ENCODE results near the gene FCRLB.

FCRLB gene

DNA sequence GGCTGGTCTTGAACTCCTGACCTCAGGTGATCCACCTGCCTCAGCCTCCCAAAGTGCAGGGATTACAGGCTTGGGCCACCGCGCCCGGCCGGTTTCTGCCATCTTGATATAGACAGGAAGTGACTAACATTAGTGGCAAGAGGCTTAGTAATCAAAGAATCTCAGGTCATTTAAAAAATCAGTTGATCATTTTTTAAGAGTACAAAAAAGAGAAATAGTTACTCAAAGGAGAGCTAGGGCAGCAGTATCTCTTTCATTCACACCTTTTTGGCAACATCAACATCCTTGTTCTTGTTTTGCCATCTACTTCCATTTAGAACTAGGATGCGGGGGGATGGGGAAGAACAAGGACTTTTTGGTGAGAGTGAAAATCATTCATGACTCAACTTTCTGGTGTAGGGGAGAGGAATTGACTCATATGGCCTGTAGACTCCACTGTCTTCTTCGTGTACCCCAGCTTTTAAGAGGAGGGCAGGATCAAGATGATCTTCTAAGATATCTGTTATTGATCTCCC lies 8.8 kb downstream of the FCRLB start:
- H3K27ac ChIP-seq: no peak overlapping the region
- TF ChIP-seq, protein P1, sequence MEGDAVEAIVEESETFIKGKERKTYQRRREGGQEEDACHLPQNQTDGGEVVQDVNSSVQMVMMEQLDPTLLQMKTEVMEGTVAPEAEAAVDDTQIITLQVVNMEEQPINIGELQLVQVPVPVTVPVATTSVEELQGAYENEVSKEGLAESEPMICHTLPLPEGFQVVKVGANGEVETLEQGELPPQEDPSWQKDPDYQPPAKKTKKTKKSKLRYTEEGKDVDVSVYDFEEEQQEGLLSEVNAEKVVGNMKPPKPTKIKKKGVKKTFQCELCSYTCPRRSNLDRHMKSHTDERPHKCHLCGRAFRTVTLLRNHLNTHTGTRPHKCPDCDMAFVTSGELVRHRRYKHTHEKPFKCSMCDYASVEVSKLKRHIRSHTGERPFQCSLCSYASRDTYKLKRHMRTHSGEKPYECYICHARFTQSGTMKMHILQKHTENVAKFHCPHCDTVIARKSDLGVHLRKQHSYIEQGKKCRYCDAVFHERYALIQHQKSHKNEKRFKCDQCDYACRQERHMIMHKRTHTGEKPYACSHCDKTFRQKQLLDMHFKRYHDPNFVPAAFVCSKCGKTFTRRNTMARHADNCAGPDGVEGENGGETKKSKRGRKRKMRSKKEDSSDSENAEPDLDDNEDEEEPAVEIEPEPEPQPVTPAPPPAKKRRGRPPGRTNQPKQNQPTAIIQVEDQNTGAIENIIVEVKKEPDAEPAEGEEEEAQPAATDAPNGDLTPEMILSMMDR (conservative IDR thresholded peaks at IDR 0.05): no peak
- no peak for TF ChIP-seq ZFX (IDR thresholded peaks at IDR 0.05)

DNA sequence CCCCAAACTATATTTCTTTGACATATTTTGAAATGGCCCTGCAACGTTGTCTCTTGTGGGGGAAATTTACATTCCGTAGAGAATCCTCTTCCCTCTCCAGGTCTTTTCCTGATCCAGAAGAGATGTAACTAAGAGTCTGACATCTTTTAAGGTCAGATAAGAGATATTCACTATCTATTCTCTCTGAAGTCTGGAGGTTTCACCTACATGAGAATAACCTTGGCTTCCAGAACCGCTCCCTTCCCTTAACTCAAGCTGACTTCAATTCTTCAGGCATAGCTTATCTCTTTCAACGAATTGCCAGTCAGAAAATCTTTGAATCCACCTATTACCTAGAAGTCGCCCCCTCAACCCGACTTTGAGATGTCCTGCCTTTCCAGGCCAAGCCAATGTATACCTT lies 9.9 kb downstream of the FCRLB start:
- H3K27ac ChIP-seq: no peak overlapping the region

DNA sequence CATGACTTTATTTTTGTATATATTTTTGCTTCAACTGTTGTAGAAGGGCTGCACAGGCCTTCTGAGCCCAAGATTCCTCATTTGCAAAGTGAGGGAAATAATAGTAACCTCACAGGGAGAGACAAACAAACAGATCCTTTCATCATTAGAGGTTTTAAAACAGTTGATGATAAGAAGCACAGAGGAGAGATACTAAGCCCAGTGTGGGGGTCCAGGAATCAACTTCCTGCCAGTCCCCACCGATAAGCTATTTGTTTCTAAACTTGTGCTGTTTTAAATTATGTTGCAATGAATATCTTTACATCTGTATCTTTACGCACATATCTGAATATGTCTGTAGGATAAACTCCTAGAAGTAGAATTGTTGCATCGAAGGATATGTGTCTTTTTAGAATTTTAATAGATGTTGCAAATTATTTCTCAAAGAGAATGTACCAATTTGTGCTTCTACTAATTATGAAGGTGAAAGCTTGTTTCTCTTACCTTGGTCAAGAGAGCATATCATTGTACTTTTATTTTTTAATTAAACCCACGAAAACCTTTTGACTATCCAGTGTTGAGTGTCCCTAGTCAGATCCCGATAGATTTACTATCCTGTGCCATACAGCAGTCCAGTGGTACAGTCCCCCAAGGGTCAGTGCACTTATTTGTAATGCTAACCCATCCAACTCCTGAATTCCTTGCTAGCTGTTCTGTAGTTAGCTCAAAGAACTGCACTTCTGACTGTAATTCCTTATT lies 10.8 kb downstream of the FCRLB start:
- H3K27ac ChIP-seq: no peak overlapping the region
- TF ChIP-seq, protein P1 (conservative IDR thresholded peaks at IDR 0.05): no peak
- no peak for TF ChIP-seq ZFX (IDR thresholded peaks at IDR 0.05)

More for the DNA sequence above, 9.9 kb downstream of the FCRLB start:
- TF ChIP-seq ZFX (IDR thresholded peaks at IDR 0.05): no peak
- TF ChIP-seq, protein P1 (conservative IDR thresholded peaks at IDR 0.05): no peak

DNA sequence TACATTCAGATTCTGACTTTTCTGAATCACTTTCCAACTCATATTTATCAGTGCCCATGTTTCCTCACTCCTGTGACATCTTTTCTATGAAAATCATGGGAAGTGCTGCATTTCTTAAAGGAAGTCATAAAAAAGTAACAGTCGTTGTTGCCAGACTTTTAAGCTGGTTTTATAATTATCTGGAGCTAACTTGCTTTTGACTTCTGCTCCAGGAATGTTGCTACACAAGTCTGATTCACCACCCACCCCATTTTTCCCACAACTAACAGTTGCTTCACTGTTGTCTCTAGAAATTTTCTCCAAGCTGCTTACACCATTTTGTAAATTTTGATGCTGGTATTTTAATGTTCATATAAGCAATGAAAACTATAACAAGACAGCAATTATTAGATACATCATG lies 12.2 kb downstream of the FCRLB start:
- no peak for TF ChIP-seq ZFX (IDR thresholded peaks at IDR 0.05)
- TF ChIP-seq, protein P1 (conservative IDR thresholded peaks at IDR 0.05): no peak
- H3K27ac ChIP-seq: no peak overlapping the region

DNA sequence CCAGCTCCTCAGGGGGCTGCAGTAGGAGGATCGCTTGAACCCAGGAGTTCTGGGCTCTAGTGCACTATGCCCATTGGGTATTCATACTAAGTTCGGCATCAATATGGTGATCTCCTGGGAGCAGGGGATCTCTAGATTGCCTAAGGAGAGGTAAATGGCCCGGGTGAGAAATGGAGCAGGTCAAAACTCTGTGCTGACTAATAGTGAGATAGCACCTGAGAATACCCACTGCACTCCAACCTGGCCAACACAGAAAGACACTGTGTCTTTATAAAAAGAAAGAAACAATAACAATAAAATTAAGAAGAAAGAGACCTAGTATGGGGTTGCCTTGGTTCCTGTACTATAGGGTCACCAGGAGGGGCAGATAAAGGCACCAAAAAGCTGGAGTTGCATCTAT lies 14.5 kb downstream of the FCRLB start:
- TF ChIP-seq ZFX (IDR thresholded peaks at IDR 0.05): no peak
- TF ChIP-seq, protein P1 (conservative IDR thresholded peaks at IDR 0.05): no peak
- H3K27ac ChIP-seq: no peak overlapping the region

DNA sequence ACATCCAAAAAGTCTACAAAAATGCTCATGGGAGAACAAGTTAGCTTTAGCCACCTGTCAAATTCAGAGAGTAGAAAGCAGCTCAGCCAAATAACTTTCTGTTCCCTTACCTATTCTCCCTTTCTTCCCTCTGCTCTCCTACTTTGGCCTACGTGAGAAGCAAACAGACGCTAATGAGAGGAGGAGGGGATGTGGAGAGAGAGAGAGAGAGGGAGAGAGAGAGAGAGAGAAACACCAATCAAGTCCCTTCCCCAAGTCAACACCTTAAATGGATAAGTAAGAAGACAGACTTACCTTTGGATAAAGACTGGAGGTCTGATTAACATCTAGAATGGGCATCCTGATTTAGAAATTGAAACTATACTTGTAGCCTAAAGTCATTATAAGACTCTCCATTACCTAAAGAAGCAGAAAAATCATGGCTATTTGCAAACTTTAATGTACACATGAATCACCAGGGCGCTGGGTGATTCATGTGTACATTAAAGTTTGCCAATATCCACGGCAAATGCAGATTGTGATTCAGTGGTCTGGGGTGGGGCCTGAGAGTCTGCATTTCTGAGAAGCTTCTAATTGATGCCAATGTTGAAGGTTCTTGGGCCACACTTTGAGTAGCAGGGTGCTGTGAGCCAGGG lies 15.1 kb downstream of the FCRLB start:
- no peak overlapping the region for H3K27ac ChIP-seq
- TF ChIP-seq, protein P1 (conservative IDR thresholded peaks at IDR 0.05): no peak
- TF ChIP-seq ZFX (IDR thresholded peaks at IDR 0.05): no peak

DNA sequence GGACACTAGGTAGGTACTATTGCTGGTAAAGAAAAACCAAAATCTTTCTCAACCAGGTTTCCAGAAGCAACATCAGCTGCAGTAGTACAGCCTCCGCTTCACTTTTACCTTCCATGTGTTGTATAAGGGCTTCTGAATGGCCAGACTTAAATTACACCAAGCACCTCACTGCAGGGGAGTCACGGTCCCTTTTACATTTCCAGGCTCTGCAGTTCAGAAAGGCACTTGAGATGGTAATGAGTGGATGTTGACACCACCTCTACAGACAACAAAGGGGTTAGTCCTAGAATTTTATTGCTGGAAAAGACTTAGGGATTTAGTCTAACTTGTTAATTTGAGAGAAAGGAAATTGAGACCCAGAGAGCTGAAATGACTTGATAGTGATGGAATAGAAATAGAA lies 16.3 kb downstream of the FCRLB start:
- H3K27ac ChIP-seq: no peak overlapping the region

More for the DNA sequence above, 16.3 kb downstream of the FCRLB start:
- TF ChIP-seq, protein P1 (conservative IDR thresholded peaks at IDR 0.05): no peak
- no peak for TF ChIP-seq ZFX (IDR thresholded peaks at IDR 0.05)
